GM12878 (cell line): ENCODE data around the gene REEP5. TPM values are rescaled to one million over a fixed set of nuclear protein-coding genes. Genes with fewer than 3 reads are reported as not detected.

Experiments used
- ATAC-seq: fragments of 200-7000 bp; cut with Tn5 transposase; 3 replicates; pipeline ENCODE4 v1.9.1; 2020; ENCODE audit warnings: mild to moderate bottlenecking, moderate library complexity
- BruUV-seq: library from RNA; stranded (reverse); fragments of 400-500 nt; replicated peaks from 2 replicates; lab custom pipeline; 2021; lab: Mats Ljungman, UMichigan
- CTCF ChIA-PET: fragments of 300-600 bp; sonication (Branson Sonifier 250); formaldehyde crosslinking; extraction: SDS; loops from one replicate; lab custom pipeline; 2021; ENCODE audit warnings: inconsistent platforms; lab: Yijun Ruan, JAX
- POLR2A ChIA-PET: fragments of 350-600 bp; formaldehyde crosslinking; extraction: SDS; loops from one replicate; lab custom pipeline; 2021; ENCODE audit warnings: inconsistent platforms; lab: Charles Lee
- RAD21 ChIA-PET: fragments of 300-600 bp; sonication (Branson Sonifier 250); formaldehyde crosslinking; loops from one replicate; lab custom pipeline; 2023; ENCODE audit warnings: antibody characterized with exemption; ENCODE audit not compliant: unreplicated experiment; lab: Charles Lee
- SMC1A ChIA-PET: fragments of 300-600 bp; sonication (Branson Sonifier 250); formaldehyde crosslinking; loops from one replicate; lab custom pipeline; 2023; ENCODE audit not compliant: unreplicated experiment, uncharacterized antibody; lab: Charles Lee
- DNase-seq: peaks from one replicate; pipeline ENCODE4 v3.0.0-alpha.2; 2011; ENCODE audit warnings: low read depth, low spot score
- FAIRE-seq: peaks from 3 replicates; lab custom pipeline; 2011; peaks lifted over from hg19 to GRCh38; lab: Jason Lieb, UNC
- H2AFZ ChIP-seq: 2 replicates; pipeline ENCODE4 v1.6.0; 2011; ENCODE audit warnings: low read depth, low read length, control low read depth; ENCODE audit not compliant: control insufficient read depth
- H3K27ac ChIP-seq: 2 replicates; pipeline ENCODE4 v1.5.1; 2011; ENCODE audit warnings: control low read depth; ENCODE audit not compliant: control insufficient read depth, insufficient read depth
- H3K27me3 ChIP-seq, 2 experiments: replicated peaks in 1 of 2; 2 replicates each; pipeline versions ENCODE4 v1.6.0 to v1.6.1; 2011; ENCODE audit warnings: low read length in 1 of 2; ENCODE audit not compliant: control insufficient read depth in 2 of 2, insufficient read depth in 2 of 2
- H3K36me3 ChIP-seq, 2 experiments: 2 replicates each; pipeline ENCODE4 v1.5.1; 2011; ENCODE audit warnings: low read length in 1 of 2; ENCODE audit not compliant: control insufficient read depth in 2 of 2, insufficient read depth in 2 of 2
- H3K4me1 ChIP-seq: 2 replicates; pipeline ENCODE4 v1.6.1; 2011; ENCODE audit warnings: mild to moderate bottlenecking, low read length, moderate library complexity, mixed read lengths; ENCODE audit not compliant: control insufficient read depth, insufficient read depth
- H3K4me2 ChIP-seq: 2 replicates; pipeline ENCODE4 v1.6.0; 2011; ENCODE audit warnings: control low read depth; ENCODE audit not compliant: control insufficient read depth, insufficient read depth
- H3K4me3 ChIP-seq: fragments of 200-600 bp; sonication (generic); 2 replicates; pipeline ENCODE4 v1.5.1; 2016
- H3K79me2 ChIP-seq: 2 replicates; pipeline ENCODE4 v1.6.0; 2011; ENCODE audit warnings: low read length; ENCODE audit not compliant: control insufficient read depth, insufficient read depth
- H3K9ac ChIP-seq: 2 replicates; pipeline ENCODE4 v1.8.0; 2011; ENCODE audit warnings: low read length, control low read depth, mixed read lengths; ENCODE audit not compliant: control insufficient read depth, insufficient read depth
- H3K9me3 ChIP-seq: replicated peaks from 3 replicates; pipeline ENCODE4 v1.5.1; 2011; ENCODE audit warnings: mild to moderate bottlenecking, low read length; ENCODE audit not compliant: control insufficient read depth, insufficient read depth
- H4K20me1 ChIP-seq: 2 replicates; pipeline ENCODE4 v1.6.0; 2011; ENCODE audit not compliant: control insufficient read depth, insufficient read depth
- ASH2L ChIP-seq: fragments of 300-600, 200-600 bp; sonication (generic); IDR thresholded peaks from 2 replicates; pipeline ENCODE4 v1.6.1; 2017; ENCODE audit warnings: low read depth, mild to moderate bottlenecking, borderline replicate concordance
- BHLHE40 ChIP-seq, 2 experiments: fragments of 450-650 bp in 1 of 2; IDR thresholded peaks; 2 replicates each; pipeline ENCODE4 v1.6.1; 2011 to 2017; ENCODE audit warnings: low read depth in 2 of 2, borderline replicate concordance in 1 of 2, improper control_type of control experiment in 1 of 2, low read length in 1 of 2, mild to moderate bottlenecking in 1 of 2
- BMI1 ChIP-seq: fragments of 450-650 bp; IDR thresholded peaks from 2 replicates; pipeline ENCODE4 v1.6.1; 2016; ENCODE audit warnings: mild to moderate bottlenecking, moderate library complexity, borderline replicate concordance
- MYC ChIP-seq: IDR thresholded peaks from 2 replicates; pipeline ENCODE4 v1.6.1; 2011; ENCODE audit warnings: mild to moderate bottlenecking, low read length, moderate library complexity, inconsistent platforms; ENCODE audit not compliant: insufficient read depth, insufficient replicate concordance, insufficient read length, severe bottlenecking
- SREBF1 ChIP-seq: IDR thresholded peaks from 2 replicates; pipeline ENCODE4 v1.6.1; 2012; ENCODE audit warnings: mild to moderate bottlenecking, low read length
- TARDBP ChIP-seq: IDR thresholded peaks from 2 replicates; pipeline ENCODE4 v1.6.1; 2016; ENCODE audit warnings: borderline replicate concordance
- YBX1 ChIP-seq: fragments of 450-650 bp; IDR thresholded peaks from 2 replicates; pipeline ENCODE4 v1.6.1; 2016; ENCODE audit warnings: antibody characterized with exemption
- WGBS: methylation state at CpG from one replicate; pipeline ENCODE4 v1.1.6; 2016; ENCODE audit warnings: low lambda C conversion rate; ENCODE audit not compliant: insufficient replicate concordance, insufficient coverage; ENCODE audit errors: missing lambda C conversion rate; 5-methylcytosine and 5-hydroxymethylcytosine counted together
- in situ Hi-C: fragments of 300-500 bp; cut with MboI; formaldehyde crosslinking; loops from 9 replicates; pipeline ENCODE4 v1.14.3; 2018; ENCODE audit warnings: mixed read lengths
- intact Hi-C: fragments of 100-400 bp; cut with micrococcal nuclease; formaldehyde crosslinking; loops from one replicate; pipeline ENCODE4 v1.14.2; 2022; ENCODE audit not compliant: unreplicated experiment
- polyA plus RNA-seq, 11 experiments: library from polyadenylated mRNA; depleted of rRNA in 4 of 11; unstranded in 6 of 11; stranded (reverse) in 5 of 11; fragments of >200 nt; fragmentation: Nextera tagmentation in 4 of 11; fragmentation: Illumina TruSeq in 1 of 11; extraction: Ambion mirVana in 4 of 11; extraction: Trizol in 1 of 11; gene quantifications; 1 replicate in 1 of 11; 2 replicates in 10 of 11; pipeline versions ENCODE4 v1.2.1 to v1.2.3, GENCODE V29; 2011 to 2016; ENCODE audit warnings: inconsistent platforms in 2 of 11, missing spikeins in 2 of 11, low read depth in 1 of 11
- total RNA-seq, 4 experiments: library from RNA; depleted of rRNA in 3 of 4; stranded (reverse); fragments of >200 nt in 3 of 4; fragmentation: Illumina TruSeq in 1 of 4; extraction: Trizol in 1 of 4; gene quantifications; 2 replicates each; pipeline versions ENCODE4 v1.2.1 to v1.2.3, GENCODE V29; 2013 to 2021
- TF ChIP-seq, protein P1 (sequence below): fragments of 450-650 bp; IDR thresholded peaks from 2 replicates; pipeline ENCODE4 v1.6.1; 2016; ENCODE audit warnings: mild to moderate bottlenecking, moderate library complexity, borderline replicate concordance

The REEP5 gene
- total and polyA plus RNA-seq, 10 of the 15 experiments (the other 5 are each of a cell fraction or from before 2014, with no cell fraction given), result 30.5 to 211 (median 113) TPM

DNA sequence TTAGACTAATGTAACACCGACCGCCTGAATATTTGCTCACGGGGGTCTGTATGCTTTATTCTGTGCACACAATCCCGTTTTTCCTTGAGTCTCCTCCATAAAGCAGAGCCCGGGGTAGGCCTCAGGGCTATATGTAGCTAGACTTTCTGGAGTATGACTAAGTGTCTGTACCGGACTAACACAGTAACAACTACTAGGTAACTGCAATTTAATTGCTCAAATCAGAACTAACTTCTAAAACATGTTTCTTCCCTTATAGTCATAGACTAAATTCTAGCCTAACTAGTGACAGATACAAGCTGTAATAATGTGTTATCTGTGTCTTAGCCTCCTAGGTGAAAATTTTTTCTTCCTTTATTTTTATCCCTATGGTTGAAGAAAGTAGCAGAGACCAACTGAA, 2.1 kb downstream of the REEP5 start:
- Histone ChIP-seq H3K27ac (no peak overlapping the region), H3K79me2 (peaks cover 40% of the 10 kb centered on the region), H3K4me1 (peaks cover 42% of the 10 kb centered on the region), H3K4me3 (peak overlapping the region; percentile 81), H2AFZ (no peak overlapping the region), H3K27me3 (no peaks in the 10 kb centered on the region), H3K9ac (no peak overlapping the region), H3K9me3 (no peaks in the 10 kb centered on the region), H3K36me3 (peaks cover 0 to 10% of the 10 kb centered on the region in 2 experiments; a peak in 2 of 4 replicates), H3K4me2 (peak overlapping the region; percentile 86), H4K20me1 (no peaks in the 10 kb centered on the region; the same call in 1 of the 2 replicates)
- in situ Hi-C loops (no loop called here), intact Hi-C loops (loop anchor here (5.0 to 10.0 kb wide), 2 partner anchors 58 to 225 kb away; partner anchors contain the start of gene SRP19)
- RAD21 ChIA-PET, result interaction anchor here (0.5 to 9.7 kb wide), 5 partner anchors 9 to 689 kb away, joined by 3 to 85 read pairs (median 4); no protein-coding TSS in a partner anchor
- no peak for TF ChIP-seq ASH2L
- no peak for TF ChIP-seq MYC
- TSS peak; percentile 44 for BruUV-seq
- SMC1A ChIA-PET, result interaction anchor here (0.5 to 2.5 kb wide), 12 partner anchors 11 to 321 kb away, joined by 3 to 18 read pairs (median 4); partner anchors contain the start of gene DCP2
- FAIRE-seq (no peak), DNase-seq (no peak), ATAC-seq (no peak)
- 65% methylated on average over 6 of the region's 6 CpGs for WGBS
- CTCF ChIA-PET, result interaction anchor here (0.6 to 3.7 kb wide), 15 partner anchors 10 to 369 kb away, joined by 3 to 16 read pairs (median 3); no protein-coding TSS in a partner anchor
- POLR2A ChIA-PET, result interaction anchor here (0.9 to 1.6 kb wide), 5 partner anchors 11 to 58 kb away, joined by 3 to 5 read pairs (median 4); no protein-coding TSS in a partner anchor

DNA sequence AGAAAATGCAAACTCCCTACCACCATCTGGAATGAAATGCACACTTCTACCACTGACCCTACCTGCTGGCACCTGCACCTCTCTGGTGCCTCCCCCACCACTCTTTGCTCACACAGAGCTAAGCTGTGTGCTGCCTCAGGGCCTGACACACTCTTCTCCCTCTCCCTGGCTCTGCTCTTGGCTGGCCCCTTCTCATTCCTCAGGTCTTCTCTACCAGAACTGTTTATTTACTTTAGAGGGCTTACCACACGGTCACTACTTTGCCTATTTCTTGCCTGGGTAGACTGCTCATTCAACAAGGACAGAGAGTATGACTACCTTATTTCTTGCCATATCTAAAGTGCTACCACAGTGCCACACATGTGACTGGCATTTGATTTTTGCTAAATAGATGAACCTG, 3.3 kb downstream of the REEP5 start:
- no TSS peak for BruUV-seq
- Histone ChIP-seq H3K4me2 (no peak overlapping the region), H3K36me3 (peaks cover 0 to 10% of the 10 kb centered on the region in 2 experiments; a peak in 2 of 4 replicates), H3K9ac (no peak overlapping the region), H3K27me3 (no peaks in the 10 kb centered on the region), H3K4me3 (no peak overlapping the region), H3K9me3 (no peaks in the 10 kb centered on the region), H4K20me1 (no peaks in the 10 kb centered on the region; the same call in 1 of the 2 replicates), H2AFZ (no peak overlapping the region), H3K79me2 (peaks cover 43% of the 10 kb centered on the region), H3K4me1 (peaks cover 31% of the 10 kb centered on the region), H3K27ac (no peak overlapping the region)
- intact Hi-C loops, result loop anchor here (10.0 kb wide), 1 partner anchor 224 kb away; no protein-coding TSS in a partner anchor
- 44% methylated on average over 1 of the region's 1 CpG for WGBS
- POLR2A ChIA-PET, result interaction anchor here (0.6 to 1.3 kb wide), 3 partner anchors 9 to 58 kb away, joined by 3 to 7 read pairs (median 7); no protein-coding TSS in a partner anchor
- DNase-seq (no peak), FAIRE-seq (no peak), ATAC-seq (no peak)
- SMC1A ChIA-PET, result interaction anchor here (1.1 to 1.6 kb wide), 2 partner anchors 9 to 45 kb away, joined by 3 to 4 read pairs; no protein-coding TSS in a partner anchor
- CTCF ChIA-PET, result interaction anchor here (0.8 to 3.7 kb wide), 6 partner anchors 11 to 77 kb away, joined by 3 to 16 read pairs (median 5); partner anchors contain the start of gene SRP19
- RAD21 ChIA-PET, result interaction anchor here (1.4 kb wide), 1 partner anchor 51 kb away, joined by 3 read pairs; no protein-coding TSS in a partner anchor
- in situ Hi-C loops, result no loop called here
- TF ChIP-seq TARDBP (no peak), BMI1 (no peak), YBX1 (no peak), ASH2L (no peak), SREBF1 (no peak), BHLHE40 (IDR thresholded peaks at IDR 0.05; ENCODE audit: borderline replicate concordance in 1 of 2, low read depth in 2 of 2, low read length in 1 of 2) (no peak)
- TF ChIP-seq, protein P1, sequence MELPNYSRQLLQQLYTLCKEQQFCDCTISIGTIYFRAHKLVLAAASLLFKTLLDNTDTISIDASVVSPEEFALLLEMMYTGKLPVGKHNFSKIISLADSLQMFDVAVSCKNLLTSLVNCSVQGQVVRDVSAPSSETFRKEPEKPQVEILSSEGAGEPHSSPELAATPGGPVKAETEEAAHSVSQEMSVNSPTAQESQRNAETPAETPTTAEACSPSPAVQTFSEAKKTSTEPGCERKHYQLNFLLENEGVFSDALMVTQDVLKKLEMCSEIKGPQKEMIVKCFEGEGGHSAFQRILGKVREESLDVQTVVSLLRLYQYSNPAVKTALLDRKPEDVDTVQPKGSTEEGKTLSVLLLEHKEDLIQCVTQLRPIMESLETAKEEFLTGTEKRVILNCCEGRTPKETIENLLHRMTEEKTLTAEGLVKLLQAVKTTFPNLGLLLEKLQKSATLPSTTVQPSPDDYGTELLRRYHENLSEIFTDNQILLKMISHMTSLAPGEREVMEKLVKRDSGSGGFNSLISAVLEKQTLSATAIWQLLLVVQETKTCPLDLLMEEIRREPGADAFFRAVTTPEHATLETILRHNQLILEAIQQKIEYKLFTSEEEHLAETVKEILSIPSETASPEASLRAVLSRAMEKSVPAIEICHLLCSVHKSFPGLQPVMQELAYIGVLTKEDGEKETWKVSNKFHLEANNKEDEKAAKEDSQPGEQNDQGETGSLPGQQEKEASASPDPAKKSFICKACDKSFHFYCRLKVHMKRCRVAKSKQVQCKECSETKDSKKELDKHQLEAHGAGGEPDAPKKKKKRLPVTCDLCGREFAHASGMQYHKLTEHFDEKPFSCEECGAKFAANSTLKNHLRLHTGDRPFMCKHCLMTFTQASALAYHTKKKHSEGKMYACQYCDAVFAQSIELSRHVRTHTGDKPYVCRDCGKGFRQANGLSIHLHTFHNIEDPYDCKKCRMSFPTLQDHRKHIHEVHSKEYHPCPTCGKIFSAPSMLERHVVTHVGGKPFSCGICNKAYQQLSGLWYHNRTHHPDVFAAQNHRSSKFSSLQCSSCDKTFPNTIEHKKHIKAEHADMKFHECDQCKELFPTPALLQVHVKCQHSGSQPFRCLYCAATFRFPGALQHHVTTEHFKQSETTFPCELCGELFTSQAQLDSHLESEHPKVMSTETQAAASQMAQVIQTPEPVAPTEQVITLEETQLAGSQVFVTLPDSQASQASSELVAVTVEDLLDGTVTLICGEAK, result no peak
